SKM-1 treated with dmso at 0.1 percent for 144 hours (cell line): ENCODE results near the gene ADAMTS4.

Source experiments
- DNase-seq: peaks from one replicate; lab custom pipeline; 2025; ENCODE audit not compliant: unreplicated experiment; lab: John Stamatoyannopoulos, UW

ADAMTS4 gene

DNA sequence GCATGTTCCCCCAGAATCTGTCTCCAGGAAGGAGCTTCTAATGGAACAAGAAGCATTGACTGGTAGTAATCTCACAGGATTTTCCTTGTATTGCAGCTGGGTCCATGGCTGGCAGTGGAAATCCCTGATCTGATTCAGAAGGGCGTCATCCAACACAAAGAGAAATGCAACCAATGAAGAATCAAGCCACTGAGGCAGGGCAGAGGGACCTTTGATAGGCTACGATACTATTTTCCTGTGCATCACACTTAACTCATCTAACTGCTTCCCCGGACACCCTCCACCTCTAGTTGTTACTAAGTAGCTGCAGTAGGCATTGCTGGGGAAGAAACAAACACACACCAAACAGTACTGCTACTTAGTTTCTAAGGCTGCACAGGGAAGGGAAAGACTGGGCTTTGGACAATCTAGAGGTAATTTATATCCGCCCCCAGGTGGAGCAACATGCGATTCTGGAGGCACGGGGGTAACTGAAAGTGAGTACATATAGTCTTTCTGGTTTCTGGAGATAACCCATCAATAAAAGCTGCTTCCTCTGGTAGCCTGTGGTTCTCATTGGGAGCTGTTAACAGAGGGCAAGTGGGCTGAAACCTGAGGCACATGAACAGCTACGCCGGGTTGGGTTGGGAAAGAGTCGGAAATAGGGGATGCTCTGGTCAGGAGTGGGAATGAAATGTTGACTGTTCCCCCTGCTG, 40.4 kb downstream of the ADAMTS4 start:
- no peak for DNase-seq

DNA sequence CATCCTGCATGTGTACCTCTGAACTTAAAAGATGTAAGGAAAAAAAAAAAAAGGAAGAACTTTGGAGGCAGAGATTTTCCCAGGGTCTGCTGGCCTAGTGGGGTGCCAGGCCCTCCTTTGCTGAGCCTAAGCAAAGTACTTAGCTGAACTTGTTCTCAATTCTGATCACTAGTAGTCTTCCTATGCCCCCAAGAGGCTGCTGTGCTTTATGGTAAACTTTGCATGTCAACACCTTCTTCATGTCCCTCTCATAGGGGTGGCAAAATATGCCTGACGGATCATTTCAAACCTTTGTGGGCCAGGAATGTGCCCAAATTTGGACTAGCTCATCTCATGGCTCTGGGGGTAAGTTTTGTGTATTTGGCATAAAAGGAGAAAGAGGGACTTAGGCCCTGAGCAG, 41.0 kb downstream of the ADAMTS4 start:
- DNase-seq = no peak

DNA sequence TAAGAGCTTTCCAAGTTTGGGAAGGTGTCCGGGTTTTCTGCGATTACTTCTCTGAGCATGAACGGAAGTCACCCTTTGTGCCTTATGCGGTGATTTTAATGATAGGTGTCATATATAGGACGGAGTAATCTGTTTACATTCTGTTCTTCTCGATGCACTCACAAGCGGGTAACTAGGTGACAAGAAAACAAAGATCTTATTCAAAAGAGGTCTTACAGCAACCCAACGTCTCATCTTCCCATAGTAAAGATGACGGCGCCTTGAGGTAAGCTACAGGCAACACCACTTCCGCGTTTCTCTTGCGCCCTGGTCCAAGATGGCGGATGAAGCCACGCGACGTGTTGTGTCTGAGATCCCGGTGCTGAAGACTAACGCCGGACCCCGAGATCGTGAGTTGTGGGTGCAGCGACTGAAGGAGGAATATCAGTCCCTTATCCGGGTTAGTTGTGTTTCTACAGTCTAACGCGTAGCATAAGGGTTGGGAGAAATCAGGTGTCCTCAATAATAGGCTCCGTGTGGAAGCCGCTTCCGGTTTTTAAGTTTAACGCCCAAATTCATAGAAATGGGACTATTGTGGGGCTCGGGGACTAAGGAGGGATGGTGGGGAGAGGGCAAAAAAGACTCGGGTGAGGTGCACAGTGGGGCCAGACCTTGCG, 45.0 kb downstream of the ADAMTS4 start, which contains the start of gene UFC1:
Gene UFC1, plus strand, starts transcription at position 297 of the 656 bp plus-strand sequence. Its CDS starts 20 bp downstream, at position 317.
- DNase-seq = peak; percentile 93

DNA sequence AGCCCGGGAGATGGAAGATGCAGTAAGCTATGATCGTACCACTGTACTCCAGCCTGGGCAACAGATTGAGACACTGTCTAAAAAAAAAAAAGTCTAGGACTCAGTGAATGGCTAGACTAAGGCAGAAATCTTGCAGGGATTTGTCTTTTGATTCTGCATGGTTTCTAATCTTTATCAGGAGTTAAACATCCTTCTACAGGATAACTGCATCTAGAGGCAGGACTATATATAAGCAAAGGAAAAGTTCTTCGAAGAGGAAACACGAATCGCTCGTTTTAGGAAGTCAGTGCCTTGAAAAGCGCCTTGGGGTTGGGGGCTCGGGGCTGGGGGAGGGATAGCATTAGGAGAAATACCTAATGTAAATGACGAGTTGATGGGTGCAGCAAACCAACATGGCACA, 45.7 kb downstream of the ADAMTS4 start:
- peak; percentile 35 for DNase-seq

DNA sequence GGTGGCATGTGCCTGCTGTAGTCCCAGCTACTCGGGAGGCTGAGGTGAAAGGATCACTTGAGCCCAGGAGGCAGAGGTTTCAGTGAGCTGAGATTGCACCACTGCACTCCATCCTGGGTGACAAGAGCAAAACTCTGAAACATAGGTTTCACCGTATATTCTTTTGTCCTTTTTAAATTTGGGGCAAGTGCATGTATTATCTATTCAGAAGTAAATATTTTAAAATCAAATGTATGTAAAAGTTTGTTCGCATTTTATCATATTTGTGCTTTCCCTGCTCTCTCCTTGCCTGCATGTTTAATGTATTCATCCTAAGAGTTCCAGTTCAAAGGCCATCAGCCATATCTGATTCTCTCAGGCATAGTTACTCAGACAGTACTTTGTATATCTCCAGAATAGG, 53.0 kb downstream of the ADAMTS4 start:
- DNase-seq = no peak

DNA sequence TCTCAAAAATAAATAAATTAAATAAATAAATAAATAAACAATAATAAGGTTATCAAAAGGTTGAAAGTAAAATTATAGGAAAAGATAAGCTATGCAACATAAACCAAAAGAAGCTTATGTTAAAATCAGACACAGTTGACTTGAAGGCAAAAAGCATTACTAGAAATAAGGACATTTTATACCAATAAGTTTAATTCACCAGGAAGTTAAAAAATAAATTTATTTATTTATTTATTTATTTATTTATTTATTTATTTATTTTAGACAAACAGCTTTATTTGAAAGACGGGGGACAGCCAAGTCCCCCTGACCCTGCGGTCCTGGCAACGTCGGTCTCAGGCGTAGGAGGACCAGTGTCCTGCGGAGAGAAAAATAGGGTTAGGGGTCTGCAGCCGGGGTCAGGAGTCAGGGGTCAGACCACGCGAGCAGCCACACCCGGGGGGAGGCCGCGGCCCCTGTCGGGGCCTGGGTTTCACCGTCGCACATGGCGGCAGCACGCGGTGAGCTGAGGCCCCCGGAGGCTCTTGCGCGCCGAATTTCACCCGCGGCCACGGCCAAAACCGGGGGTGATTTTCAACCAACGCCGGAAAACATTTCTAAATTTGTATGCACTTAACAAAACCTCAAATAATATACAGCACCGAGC, 58.0 kb downstream of the ADAMTS4 start:
- DNase-seq = no peak

DNA sequence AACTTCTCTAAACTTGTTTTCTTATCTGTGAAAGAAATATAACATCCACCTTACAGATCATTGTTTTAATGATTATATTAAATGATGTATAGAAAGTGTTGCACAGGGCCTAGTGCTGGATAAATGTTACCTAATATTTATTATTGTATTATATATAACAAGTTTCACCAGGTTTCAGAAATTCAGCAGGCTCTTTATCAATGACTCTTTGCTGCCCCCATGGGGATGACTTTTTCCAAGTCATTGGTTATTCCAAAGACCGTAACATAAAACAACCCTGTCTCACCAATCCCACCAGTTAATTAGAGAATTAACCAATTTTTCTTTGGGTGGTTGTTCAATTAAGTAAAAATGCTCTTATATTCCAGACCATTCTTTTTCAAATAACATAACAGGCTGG, 59.1 kb downstream of the ADAMTS4 start:
- no peak for DNase-seq

DNA sequence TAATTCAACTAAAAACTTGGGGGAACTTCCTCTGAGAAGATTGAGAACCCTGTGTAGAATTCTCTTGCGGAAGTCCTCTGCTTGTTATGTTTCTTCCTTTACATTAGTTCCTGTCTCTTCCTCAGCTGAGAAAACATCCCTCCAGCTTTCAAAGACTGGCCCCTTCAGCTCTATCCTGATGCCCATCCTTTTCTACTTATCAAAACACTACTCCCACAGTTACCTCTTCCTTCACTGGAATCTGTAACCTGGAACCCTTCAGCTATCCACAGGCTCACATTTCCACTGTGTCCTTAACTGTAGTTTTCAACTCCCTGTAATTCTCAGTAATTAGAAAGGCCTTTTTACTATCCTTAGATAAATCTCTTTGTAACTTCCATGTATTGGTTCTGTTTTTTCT, 60.4 kb downstream of the ADAMTS4 start:
- no peak for DNase-seq

DNA sequence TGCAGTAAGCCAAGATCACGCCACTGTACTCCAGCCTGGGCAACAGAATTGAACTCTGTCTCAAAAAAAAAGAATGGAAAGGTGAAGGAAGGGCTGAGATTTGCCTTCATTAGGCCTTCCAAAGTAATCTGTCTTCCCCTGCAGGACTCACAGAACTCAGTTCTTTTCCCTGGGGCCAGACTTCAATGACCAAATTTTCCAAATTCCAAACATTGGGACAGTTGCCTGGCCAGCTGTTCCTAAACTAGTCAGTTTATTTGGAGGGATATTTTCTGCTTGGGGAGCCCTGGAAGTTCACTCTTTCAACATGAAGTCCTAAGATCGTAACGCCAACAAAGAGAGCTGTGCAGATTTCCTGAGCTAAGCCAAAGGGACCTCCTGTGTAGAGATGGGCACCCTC, 61.0 kb downstream of the ADAMTS4 start:
- DNase-seq = no peak
